ENCODE results near the gene RGS3.

RGS3 gene

GRCh38 chr9:113559834-113560800, 96.6 kb downstream of the RGS3 start:
- no CpG with 5 or more reads among the region's 12 CpGs for WGBS (ENCODE audit: insufficient coverage, insufficient read length)
- Histone ChIP-seq H3K27ac (ENCODE audit: low read length) (no peak overlapping the region), H3K4me3 (ENCODE audit: low read length) (no peak overlapping the region), H3K4me1 (ENCODE audit: control insufficient read depth, insufficient read depth, low read length) (no peaks in the 10 kb centered on the region), H3K36me3 (ENCODE audit: control insufficient read depth, insufficient read depth, low read length) (no peaks in the 10 kb centered on the region), H3K9me3 (ENCODE audit: control insufficient read depth, insufficient read depth, low read length) (no peaks in the 10 kb centered on the region), H3K27me3 (ENCODE audit: control insufficient read depth, insufficient read depth, low read length) (peaks cover 2% of the 10 kb centered on the region; the same call in 1 of the 2 replicates)
- no peak for DNase-seq (ENCODE audit: low read depth, low spot score)

GRCh38 chr9:113562653-113563381, 99.3 kb downstream of the RGS3 start:
- no peak for DNase-seq (ENCODE audit: low read depth, low spot score)
- no CpG with 5 or more reads among the region's 2 CpGs for WGBS (ENCODE audit: insufficient coverage, insufficient read length)
- Histone ChIP-seq H3K4me1 (ENCODE audit: control insufficient read depth, insufficient read depth, low read length) (no peaks in the 10 kb centered on the region), H3K4me3 (ENCODE audit: low read length) (no peak overlapping the region), H3K36me3 (ENCODE audit: control insufficient read depth, insufficient read depth, low read length) (no peaks in the 10 kb centered on the region), H3K9me3 (ENCODE audit: control insufficient read depth, insufficient read depth, low read length) (no peaks in the 10 kb centered on the region), H3K27ac (ENCODE audit: low read length) (no peak overlapping the region), H3K27me3 (ENCODE audit: control insufficient read depth, insufficient read depth, low read length) (peaks cover 2% of the 10 kb centered on the region; the same call in 1 of the 2 replicates)

GRCh38 chr9:113563826-113564497, 100.4 kb downstream of the RGS3 start:
- WGBS (ENCODE audit: insufficient coverage, insufficient read length), result no CpG with 5 or more reads among the region's 5 CpGs
- H3K9me3 ChIP-seq (ENCODE audit: control insufficient read depth, insufficient read depth, low read length), result no peaks in the 10 kb centered on the region
- no peaks in the 10 kb centered on the region for H3K36me3 ChIP-seq (ENCODE audit: control insufficient read depth, insufficient read depth, low read length)
- H3K27me3 ChIP-seq (ENCODE audit: control insufficient read depth, insufficient read depth, low read length), result peaks cover 2% of the 10 kb centered on the region; the same call in 1 of the 2 replicates
- H3K4me1 ChIP-seq (ENCODE audit: control insufficient read depth, insufficient read depth, low read length), result no peaks in the 10 kb centered on the region
- H3K4me3 ChIP-seq (ENCODE audit: low read length), result no peak overlapping the region
- DNase-seq (ENCODE audit: low read depth, low spot score), result no peak
- no peak overlapping the region for H3K27ac ChIP-seq (ENCODE audit: low read length)

- Histone ChIP-seq H3K27ac (ENCODE audit: low read length) (no peak overlapping the region), H3K27me3 (ENCODE audit: control insufficient read depth, insufficient read depth, low read length) (peaks cover 2% of the 10 kb centered on the region; the same call in 1 of the 2 replicates), H3K4me3 (ENCODE audit: low read length) (peak overlapping the region; percentile 31; the same call in 1 of the 2 replicates), H3K4me1 (ENCODE audit: control insufficient read depth, insufficient read depth, low read length) (no peaks in the 10 kb centered on the region), H3K9me3 (ENCODE audit: control insufficient read depth, insufficient read depth, low read length) (no peaks in the 10 kb centered on the region), H3K36me3 (ENCODE audit: control insufficient read depth, insufficient read depth, low read length) (no peaks in the 10 kb centered on the region)
- WGBS (ENCODE audit: insufficient coverage, insufficient read length), result no CpG with 5 or more reads among the region's 20 CpGs
- DNase-seq (ENCODE audit: low read depth, low spot score), result no peak
Measured at GRCh38 chr9:113564498-113565237, 101.1 kb downstream of the RGS3 start.

GRCh38 chr9:113566016-113566711, 102.6 kb downstream of the RGS3 start:
- Histone ChIP-seq H3K27me3 (ENCODE audit: control insufficient read depth, insufficient read depth, low read length) (peaks cover 2% of the 10 kb centered on the region; the same call in 1 of the 2 replicates), H3K9me3 (ENCODE audit: control insufficient read depth, insufficient read depth, low read length) (no peaks in the 10 kb centered on the region), H3K4me1 (ENCODE audit: control insufficient read depth, insufficient read depth, low read length) (no peaks in the 10 kb centered on the region), H3K36me3 (ENCODE audit: control insufficient read depth, insufficient read depth, low read length) (no peaks in the 10 kb centered on the region), H3K27ac (ENCODE audit: low read length) (no peak overlapping the region), H3K4me3 (ENCODE audit: low read length) (no peak overlapping the region)
- no peak for DNase-seq (ENCODE audit: low read depth, low spot score)
- no CpG with 5 or more reads among the region's 8 CpGs for WGBS (ENCODE audit: insufficient coverage, insufficient read length)

GRCh38 chr9:113566712-113567071, 103.2 kb downstream of the RGS3 start:
- H3K27me3 ChIP-seq (ENCODE audit: control insufficient read depth, insufficient read depth, low read length), result peaks cover 2% of the 10 kb centered on the region; the same call in 1 of the 2 replicates
- H3K36me3 ChIP-seq (ENCODE audit: control insufficient read depth, insufficient read depth, low read length), result no peaks in the 10 kb centered on the region
- no CpG with 5 or more reads among the region's 3 CpGs for WGBS (ENCODE audit: insufficient coverage, insufficient read length)
- no peak overlapping the region for H3K27ac ChIP-seq (ENCODE audit: low read length)
- no peaks in the 10 kb centered on the region for H3K9me3 ChIP-seq (ENCODE audit: control insufficient read depth, insufficient read depth, low read length)
- DNase-seq (ENCODE audit: low read depth, low spot score), result no peak
- no peaks in the 10 kb centered on the region for H3K4me1 ChIP-seq (ENCODE audit: control insufficient read depth, insufficient read depth, low read length)
- no peak overlapping the region for H3K4me3 ChIP-seq (ENCODE audit: low read length)

GRCh38 chr9:113567361-113568080, 104.0 kb downstream of the RGS3 start:
- Histone ChIP-seq H3K27me3 (ENCODE audit: control insufficient read depth, insufficient read depth, low read length) (peaks cover 2% of the 10 kb centered on the region; the same call in 1 of the 2 replicates), H3K36me3 (ENCODE audit: control insufficient read depth, insufficient read depth, low read length) (no peaks in the 10 kb centered on the region), H3K9me3 (ENCODE audit: control insufficient read depth, insufficient read depth, low read length) (no peaks in the 10 kb centered on the region), H3K4me3 (ENCODE audit: low read length) (no peak overlapping the region), H3K4me1 (ENCODE audit: control insufficient read depth, insufficient read depth, low read length) (no peaks in the 10 kb centered on the region), H3K27ac (ENCODE audit: low read length) (no peak overlapping the region)
- no peak for DNase-seq (ENCODE audit: low read depth, low spot score)
- WGBS (ENCODE audit: insufficient coverage, insufficient read length), result no CpG with 5 or more reads among the region's 8 CpGs

- no CpG with 5 or more reads among the region's 5 CpGs for WGBS (ENCODE audit: insufficient coverage, insufficient read length)
- no peaks in the 10 kb centered on the region for H3K36me3 ChIP-seq (ENCODE audit: control insufficient read depth, insufficient read depth, low read length)
- DNase-seq (ENCODE audit: low read depth, low spot score), result no peak
- H3K4me1 ChIP-seq (ENCODE audit: control insufficient read depth, insufficient read depth, low read length), result no peaks in the 10 kb centered on the region
- H3K27me3 ChIP-seq (ENCODE audit: control insufficient read depth, insufficient read depth, low read length), result peaks cover 2% of the 10 kb centered on the region; the same call in 1 of the 2 replicates
- no peak overlapping the region for H3K27ac ChIP-seq (ENCODE audit: low read length)
- no peaks in the 10 kb centered on the region for H3K9me3 ChIP-seq (ENCODE audit: control insufficient read depth, insufficient read depth, low read length)
- no peak overlapping the region for H3K4me3 ChIP-seq (ENCODE audit: low read length)
Measured at GRCh38 chr9:113568081-113568435, 104.5 kb downstream of the RGS3 start.

All from iPS DF 6.9 (cell line).